Stimulated activated CD4-positive, alpha-beta T cell treated with anti-CD3 and anti-CD28 coated beads, Interleukin-12 subunit alpha, Interleukin-12 subunit beta, amount 100 ng/mL, for 24 hours (primary cell): ENCODE results near the gene SH3YL1.
A peak's percentile ranks its signal among the peaks of the same experiment; 100 is the strongest.
"Not testable (repeated sequence)": the region's sequence is repeated elsewhere in the genome, so short reads cannot be mapped to it uniquely, and the experiment has no call there.

ENCODE experiments used
- DNase-seq, 2 experiments: peaks; one replicate each; pipeline ENCODE4 v3.0.0-alpha.2; 2020; ENCODE audit warnings: low read depth in 2 of 2

SH3YL1 gene

DNA sequence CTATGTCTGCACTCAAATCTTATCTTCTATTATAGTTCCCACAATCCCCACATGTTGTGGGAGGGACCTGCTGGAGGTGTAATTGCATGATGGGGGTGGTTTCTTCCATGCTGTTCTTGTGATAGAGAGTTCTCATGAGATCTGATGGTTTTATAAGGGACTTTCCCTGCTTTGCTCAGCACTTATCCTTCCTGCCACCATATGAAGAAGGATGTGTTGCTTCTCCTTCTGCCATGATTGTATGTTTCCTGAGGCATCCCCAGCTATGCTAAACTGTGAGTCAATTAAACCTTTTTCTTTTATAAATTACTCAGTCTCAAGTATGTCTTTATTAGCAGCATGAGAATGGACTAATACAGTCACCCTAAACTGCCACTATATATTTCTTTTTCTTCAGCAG is 79.1 kb downstream of the SH3YL1 start:
- DNase-seq, result no peak

DNA sequence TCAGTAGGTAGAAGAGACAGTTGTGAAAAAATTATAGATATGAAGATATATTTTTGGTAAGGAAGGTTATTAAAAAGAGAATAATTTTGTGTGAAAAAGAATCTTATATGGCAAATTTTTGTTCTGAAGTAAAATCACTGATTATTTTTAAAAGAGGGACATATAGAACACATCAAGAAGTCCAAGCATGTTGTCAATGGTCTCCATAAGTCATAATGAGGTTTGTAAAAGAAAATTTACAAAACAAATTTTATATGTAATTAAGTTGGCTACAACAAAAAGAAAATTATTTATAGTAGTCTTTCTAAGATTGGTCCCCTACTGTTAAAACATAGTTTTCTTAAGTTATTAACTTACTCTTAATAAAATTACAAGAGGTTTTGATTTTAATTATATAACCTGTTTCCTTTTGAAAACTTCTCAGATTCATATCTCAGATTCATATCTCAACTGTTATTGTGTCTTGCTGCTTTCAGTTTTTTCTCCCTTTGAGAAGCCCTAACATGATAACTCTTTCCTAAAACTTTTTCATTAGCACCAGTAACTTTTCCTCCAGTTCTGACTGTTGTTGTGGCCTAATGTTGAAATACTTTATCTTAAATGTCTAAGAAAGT is 81.2 kb downstream of the SH3YL1 start:
- no peak for DNase-seq

- no peak for DNase-seq
Measured at GRCh38 chr2:180311-180710, 83.5 kb downstream of the SH3YL1 start.

DNA sequence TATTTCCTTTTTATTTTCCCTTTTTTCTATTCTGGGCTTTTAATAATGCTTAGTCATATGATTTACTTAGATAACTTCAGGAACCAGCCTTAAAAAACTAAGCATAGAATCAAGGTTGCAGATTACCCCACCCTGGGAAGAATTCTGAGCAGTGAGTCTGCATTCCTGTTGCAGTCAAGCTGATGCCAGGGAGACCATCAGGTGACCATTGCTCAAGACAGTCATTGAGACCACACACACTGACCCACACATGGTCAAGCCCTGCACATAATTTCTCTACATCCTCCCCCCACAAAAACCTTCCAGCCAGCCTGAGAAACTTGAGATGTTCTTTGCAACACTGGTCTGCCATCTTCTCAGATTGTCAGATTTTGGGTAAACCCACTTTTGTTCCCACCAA is 83.9 kb downstream of the SH3YL1 start:
- no peak for DNase-seq

- no peak for DNase-seq
Measured at GRCh38 chr2:177733-178132, 86.1 kb downstream of the SH3YL1 start.

- DNase-seq, result no peak
Measured at GRCh38 chr2:176917-177316, 86.9 kb downstream of the SH3YL1 start.

- peak; percentile 8 to 20 for DNase-seq
Measured at GRCh38 chr2:175880-176820, 87.7 kb downstream of the SH3YL1 start.

GRCh38 chr2:175161-175786 is 88.6 kb downstream of the SH3YL1 start:
- no peak for DNase-seq

GRCh38 chr2:172120-172519 is 91.7 kb downstream of the SH3YL1 start:
- DNase-seq, result not testable (repeated sequence)

DNA sequence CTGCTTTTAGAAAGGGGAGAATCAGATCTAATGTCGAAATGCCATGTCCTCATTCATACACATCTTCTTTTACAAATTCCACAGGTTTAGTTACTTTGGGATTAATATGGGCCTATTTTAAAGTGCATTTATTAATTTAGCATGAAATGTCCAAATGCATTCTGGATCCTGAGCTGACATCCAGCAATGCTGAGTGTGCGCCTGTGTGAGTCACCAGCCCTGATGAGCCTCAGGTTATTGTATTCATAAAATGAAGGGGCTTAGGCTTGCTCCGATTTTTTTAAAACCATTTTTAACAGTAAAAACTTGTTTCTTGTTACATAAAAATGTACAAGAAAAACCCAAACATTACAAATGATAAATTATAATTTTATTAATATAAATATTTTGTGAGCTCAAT is 94.1 kb downstream of the SH3YL1 start:
- DNase-seq, result no peak
